ENCODE data around the gene KIAA1191. TPM values are rescaled to one million over a fixed set of nuclear protein-coding genes. Genes with fewer than 3 reads are reported as not detected.

KIAA1191 gene
- total and polyA plus RNA-seq, 2 of the 8 experiments (the other 6 are each of a cell fraction or from before 2014, with no cell fraction given) = 86.4 to 88.0 TPM

DNA sequence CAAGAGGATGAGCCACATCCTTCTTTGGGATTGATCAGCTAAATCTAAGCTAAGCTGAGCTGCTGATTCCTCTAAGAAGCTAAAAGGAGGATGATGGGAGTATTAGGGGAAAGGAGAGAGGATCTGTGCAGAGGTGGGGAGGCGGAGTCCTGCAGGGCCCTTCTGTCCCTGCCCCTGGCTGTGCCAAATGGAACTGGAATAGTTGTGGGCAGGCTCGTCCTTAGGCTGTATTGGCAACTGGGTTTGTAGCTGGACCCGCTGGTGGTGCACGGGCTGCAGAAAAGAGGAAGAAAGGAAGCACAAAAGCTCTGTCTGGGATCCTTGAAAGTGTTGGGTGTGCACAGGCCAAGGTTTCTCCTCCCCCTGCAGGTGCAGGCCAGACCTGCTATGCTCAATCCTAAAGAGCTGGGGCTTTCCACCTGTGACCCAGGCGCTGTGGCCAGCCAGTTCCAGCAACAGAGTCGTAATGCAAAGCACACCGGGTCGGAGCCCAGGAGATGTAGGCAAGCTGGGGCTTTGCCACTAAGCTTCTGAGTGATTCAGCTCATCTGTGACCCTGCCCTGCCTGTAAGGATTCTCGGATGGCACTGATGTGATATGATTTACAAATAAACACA, 45.0 kb upstream of the KIAA1191 start:
- CTCF ChIA-PET (ENCODE audit: partially characterized antibody) = interaction anchor here (0.7 to 6.4 kb wide), 20 partner anchors 10 to 199 kb away, joined by 3 to 83 read pairs (median 4); partner anchors contain the start of genes CLTB, FAF2 and KIAA1191
- Histone ChIP-seq H3K4me2 (ENCODE audit: insufficient read depth in 1 of 2, low read depth in 2 of 2, low read length in 2 of 2) (no peak overlapping the region), H3K4me1 (replicated peaks in 1 of 4; ENCODE audit: control insufficient read depth in 3 of 4, insufficient read depth in 4 of 4, low read length in 3 of 4) (no peaks in the 10 kb centered on the region; a peak in 1 of 7 replicates), H3K23ac (ENCODE audit: insufficient read length) (no peak overlapping the region), H3K9ac (replicated peaks in 1 of 4; ENCODE audit: extremely low read depth in 1 of 4, low read depth in 3 of 4, low read length in 3 of 4) (no peak overlapping the region), H2AK5ac (ENCODE audit: low read depth, low read length) (no peak overlapping the region), H4K91ac (replicated peaks; ENCODE audit: insufficient read length, low read length) (no peak overlapping the region), H3K36me3 (ENCODE audit: control insufficient read depth in 2 of 4, insufficient read depth in 4 of 4, low read length in 3 of 4) (0 out of 8 replicates have a peak, but pooled peaks cover 0 to 2% (median 0%) of the 10 kb centered on the region in 4 experiments), H3K4ac (replicated peaks; ENCODE audit: insufficient read length, low read depth, low read length) (no peak overlapping the region), H3K9me3 (ENCODE audit: insufficient read depth in 2 of 2, low read depth in 1 of 2, low read length in 1 of 2) (no peaks in the 10 kb centered on the region), H3K18ac (ENCODE audit: extremely low read depth, low read length) (no peak overlapping the region), H3K56ac (replicated peaks; ENCODE audit: insufficient read length, low read depth, low read length) (no peak overlapping the region), H3K27ac (ENCODE audit: low read depth, low read length) (no peak overlapping the region), H2BK20ac (ENCODE audit: low read length) (no peak overlapping the region), H4K5ac (ENCODE audit: insufficient read length, low read depth, low read length) (no peak overlapping the region), H3K23me2 (ENCODE audit: low read depth, low read length) (no peaks in the 10 kb centered on the region), H2BK5ac (ENCODE audit: low read depth, low read length) (no peak overlapping the region), H3K14ac (ENCODE audit: insufficient read length) (no peak overlapping the region), H2BK120ac (replicated peaks; ENCODE audit: low read depth, low read length) (no peak overlapping the region), H3K27me3 (replicated peaks in 1 of 4; ENCODE audit: control insufficient read depth in 3 of 4, extremely low read depth in 1 of 4, insufficient read depth in 3 of 4, low read length in 3 of 4) (no peaks in the 10 kb centered on the region), H2AFZ (ENCODE audit: low read length) (no peak overlapping the region), H2BK12ac (ENCODE audit: low read depth, low read length) (no peak overlapping the region), H3K79me2 (ENCODE audit: control insufficient read depth in 1 of 2, insufficient read depth in 2 of 2, low read length in 2 of 2) (no peaks in the 10 kb centered on the region), H3K4me3 (ENCODE audit: extremely low read depth in 1 of 4, insufficient read depth in 2 of 4, low read depth in 3 of 4, low read length in 4 of 4) (no peak overlapping the region), H2BK15ac (ENCODE audit: low read length) (no peak overlapping the region), H4K8ac (ENCODE audit: extremely low read depth, insufficient read depth, low read length) (no peak overlapping the region), H4K20me1 (replicated peaks in 1 of 2; ENCODE audit: control insufficient read depth in 1 of 2, insufficient read depth in 2 of 2, low read length in 2 of 2) (no peaks in the 10 kb centered on the region), H3K79me1 (ENCODE audit: low read depth, low read length) (no peaks in the 10 kb centered on the region)
- WGBS, 2 experiments (ENCODE audit: extremely low coverage in 1 of 2, insufficient coverage in 1 of 2, insufficient read length in 1 of 2, insufficient replicate concordance in 2 of 2, low coverage in 1 of 2, low lambda C conversion rate in 2 of 2, missing lambda C conversion rate in 1 of 2) = 84% methylated on average over 9 of the region's 9 CpGs; no CpG with 5 or more reads in 1 of the 2 experiments
- no peak for TF ChIP-seq EGR1 (IDR thresholded peaks at IDR 0.05; ENCODE audit: borderline replicate concordance, low read depth, low read length)
- no peak for TF ChIP-seq POLR2A (IDR thresholded peaks at IDR 0.05; ENCODE audit: control extremely low read depth in 1 of 2, low read depth in 2 of 2, low read length in 2 of 2)
- TF ChIP-seq POU5F1 (IDR thresholded peaks at IDR 0.05; ENCODE audit: low read depth, low read length) = no peak
- TF ChIP-seq SP1 (IDR thresholded peaks at IDR 0.05; ENCODE audit: low read depth, low read length) = no peak
- TF ChIP-seq BRCA1 (IDR thresholded peaks at IDR 0.05; ENCODE audit: low read depth, low read length) = no peak
- TF ChIP-seq SIX5 (IDR thresholded peaks at IDR 0.05; ENCODE audit: low read depth, low read length) = no peak
- FAIRE-seq = no peak
- POLR2A ChIA-PET (ENCODE audit: partially characterized antibody) = interaction anchor here (0.6 to 7.7 kb wide), 8 partner anchors 10 to 508 kb away, joined by 3 to 57 read pairs (median 4); partner anchors contain the start of genes CLTB, HIGD2A, NOP16 and RNF44
- no peak for DNase-seq (ENCODE audit: low read depth in 1 of 2, low spot score in 2 of 2)
